GM23338 (cell line): Measurements from ENCODE around the gene HHIPL1.

Source experiments
- CREB1 ChIP-seq: fragments of 250-450 bp; sonication (Bioruptor Pico); IDR thresholded peaks from 2 replicates; pipeline ENCODE4 v1.5.0; 2020; ENCODE audit warnings: low read depth, mild to moderate bottlenecking, moderate library complexity
- CTCF ChIP-seq, 2 experiments: fragments of 200-600 bp in 1 of 2; sonication (generic) in 1 of 2; conservative IDR thresholded peaks; 2 replicates each; pipeline versions ENCODE4 v1.5.1 to v1.6.1; 2016 to 2017; ENCODE audit warnings: antibody characterized with exemption in 2 of 2, low read depth in 2 of 2, mild to moderate bottlenecking in 2 of 2, moderate library complexity in 1 of 2
- EZH2 ChIP-seq: fragments of 200-600 bp; sonication (generic); IDR thresholded peaks from one replicate; pipeline ENCODE4 v1.8.0; 2017; ENCODE audit warnings: antibody characterized with exemption, mild to moderate bottlenecking, low read depth; ENCODE audit not compliant: unreplicated experiment
- EZH2phosphoT487 ChIP-seq: fragments of 200-600 bp; sonication (generic); IDR thresholded peaks from one replicate; pipeline ENCODE4 v1.8.1; 2018; ENCODE audit warnings: antibody characterized with exemption; ENCODE audit not compliant: unreplicated experiment
- JUNB ChIP-seq: IDR thresholded peaks from one replicate; pipeline ENCODE4 v1.6.1; 2016; ENCODE audit warnings: antibody characterized with exemption; ENCODE audit not compliant: unreplicated experiment
- POLR2AphosphoS5 ChIP-seq: IDR thresholded peaks from 2 replicates; pipeline ENCODE4 v1.6.1; 2016; ENCODE audit warnings: antibody characterized with exemption, low read depth
- STAT1 ChIP-seq: IDR thresholded peaks from one replicate; pipeline ENCODE4 v1.6.1; 2016; ENCODE audit warnings: antibody characterized with exemption; ENCODE audit not compliant: unreplicated experiment
- ZNF331 ChIP-seq: fragments of 250-450 bp; sonication (Bioruptor Pico); IDR thresholded peaks from 2 replicates; pipeline ENCODE4 v1.5.0; 2020; ENCODE audit warnings: low read depth, mild to moderate bottlenecking, moderate library complexity
- ZNF462 ChIP-seq: fragments of 250-450 bp; sonication (Bioruptor Pico); IDR thresholded peaks from 2 replicates; pipeline ENCODE4 v1.5.0; 2020; ENCODE audit warnings: mild to moderate bottlenecking, moderate library complexity
- TF ChIP-seq, protein P1 (sequence below): IDR thresholded peaks from one replicate; pipeline ENCODE4 v1.6.1; 2018; ENCODE audit warnings: antibody characterized with exemption; ENCODE audit not compliant: unreplicated experiment

GRCh38 chr14:99604278-99604765 lies 40.6 kb upstream of the HHIPL1 start:
- TF ChIP-seq, protein P1, sequence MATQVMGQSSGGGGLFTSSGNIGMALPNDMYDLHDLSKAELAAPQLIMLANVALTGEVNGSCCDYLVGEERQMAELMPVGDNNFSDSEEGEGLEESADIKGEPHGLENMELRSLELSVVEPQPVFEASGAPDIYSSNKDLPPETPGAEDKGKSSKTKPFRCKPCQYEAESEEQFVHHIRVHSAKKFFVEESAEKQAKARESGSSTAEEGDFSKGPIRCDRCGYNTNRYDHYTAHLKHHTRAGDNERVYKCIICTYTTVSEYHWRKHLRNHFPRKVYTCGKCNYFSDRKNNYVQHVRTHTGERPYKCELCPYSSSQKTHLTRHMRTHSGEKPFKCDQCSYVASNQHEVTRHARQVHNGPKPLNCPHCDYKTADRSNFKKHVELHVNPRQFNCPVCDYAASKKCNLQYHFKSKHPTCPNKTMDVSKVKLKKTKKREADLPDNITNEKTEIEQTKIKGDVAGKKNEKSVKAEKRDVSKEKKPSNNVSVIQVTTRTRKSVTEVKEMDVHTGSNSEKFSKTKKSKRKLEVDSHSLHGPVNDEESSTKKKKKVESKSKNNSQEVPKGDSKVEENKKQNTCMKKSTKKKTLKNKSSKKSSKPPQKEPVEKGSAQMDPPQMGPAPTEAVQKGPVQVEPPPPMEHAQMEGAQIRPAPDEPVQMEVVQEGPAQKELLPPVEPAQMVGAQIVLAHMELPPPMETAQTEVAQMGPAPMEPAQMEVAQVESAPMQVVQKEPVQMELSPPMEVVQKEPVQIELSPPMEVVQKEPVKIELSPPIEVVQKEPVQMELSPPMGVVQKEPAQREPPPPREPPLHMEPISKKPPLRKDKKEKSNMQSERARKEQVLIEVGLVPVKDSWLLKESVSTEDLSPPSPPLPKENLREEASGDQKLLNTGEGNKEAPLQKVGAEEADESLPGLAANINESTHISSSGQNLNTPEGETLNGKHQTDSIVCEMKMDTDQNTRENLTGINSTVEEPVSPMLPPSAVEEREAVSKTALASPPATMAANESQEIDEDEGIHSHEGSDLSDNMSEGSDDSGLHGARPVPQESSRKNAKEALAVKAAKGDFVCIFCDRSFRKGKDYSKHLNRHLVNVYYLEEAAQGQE: no peak
- TF ChIP-seq CTCF (conservative IDR thresholded peaks at IDR 0.05; ENCODE audit: low read depth in 2 of 2) (no peak), EZH2 (no peak), POLR2AphosphoS5 (no peak), EZH2phosphoT487 (no peak), STAT1 (no peak), CREB1 (no peak), ZNF462 (CRISPR knock-in tag) (no peak), JUNB (no peak), ZNF331 (CRISPR knock-in tag) (no peak)
